GM12865 (cell line): ENCODE data around the gene AKAP7.

Source experiments
- DNase-seq: peaks from one replicate; pipeline ENCODE4 v3.0.0; 2010; ENCODE audit warnings: low read depth
- H3K4me3 ChIP-seq: 2 replicates; pipeline ENCODE4 v1.5.1; 2011; ENCODE audit warnings: mild to moderate bottlenecking, low read depth, low read length, control low read depth
- TF ChIP-seq, protein P1 (sequence below): IDR thresholded peaks from 2 replicates; pipeline ENCODE4 v1.5.1; 2011; ENCODE audit warnings: low read length, control low read depth, low read depth, inconsistent platforms; ENCODE audit not compliant: insufficient read depth; ENCODE audit errors: missing control alignments

Gene AKAP7

GRCh38 chr6:131132360-131132759 lies 2.9 kb upstream of the AKAP7 start:
- no peak overlapping the region for H3K4me3 ChIP-seq
- TF ChIP-seq, protein P1, sequence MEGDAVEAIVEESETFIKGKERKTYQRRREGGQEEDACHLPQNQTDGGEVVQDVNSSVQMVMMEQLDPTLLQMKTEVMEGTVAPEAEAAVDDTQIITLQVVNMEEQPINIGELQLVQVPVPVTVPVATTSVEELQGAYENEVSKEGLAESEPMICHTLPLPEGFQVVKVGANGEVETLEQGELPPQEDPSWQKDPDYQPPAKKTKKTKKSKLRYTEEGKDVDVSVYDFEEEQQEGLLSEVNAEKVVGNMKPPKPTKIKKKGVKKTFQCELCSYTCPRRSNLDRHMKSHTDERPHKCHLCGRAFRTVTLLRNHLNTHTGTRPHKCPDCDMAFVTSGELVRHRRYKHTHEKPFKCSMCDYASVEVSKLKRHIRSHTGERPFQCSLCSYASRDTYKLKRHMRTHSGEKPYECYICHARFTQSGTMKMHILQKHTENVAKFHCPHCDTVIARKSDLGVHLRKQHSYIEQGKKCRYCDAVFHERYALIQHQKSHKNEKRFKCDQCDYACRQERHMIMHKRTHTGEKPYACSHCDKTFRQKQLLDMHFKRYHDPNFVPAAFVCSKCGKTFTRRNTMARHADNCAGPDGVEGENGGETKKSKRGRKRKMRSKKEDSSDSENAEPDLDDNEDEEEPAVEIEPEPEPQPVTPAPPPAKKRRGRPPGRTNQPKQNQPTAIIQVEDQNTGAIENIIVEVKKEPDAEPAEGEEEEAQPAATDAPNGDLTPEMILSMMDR = no peak
- no peak for DNase-seq

DNA sequence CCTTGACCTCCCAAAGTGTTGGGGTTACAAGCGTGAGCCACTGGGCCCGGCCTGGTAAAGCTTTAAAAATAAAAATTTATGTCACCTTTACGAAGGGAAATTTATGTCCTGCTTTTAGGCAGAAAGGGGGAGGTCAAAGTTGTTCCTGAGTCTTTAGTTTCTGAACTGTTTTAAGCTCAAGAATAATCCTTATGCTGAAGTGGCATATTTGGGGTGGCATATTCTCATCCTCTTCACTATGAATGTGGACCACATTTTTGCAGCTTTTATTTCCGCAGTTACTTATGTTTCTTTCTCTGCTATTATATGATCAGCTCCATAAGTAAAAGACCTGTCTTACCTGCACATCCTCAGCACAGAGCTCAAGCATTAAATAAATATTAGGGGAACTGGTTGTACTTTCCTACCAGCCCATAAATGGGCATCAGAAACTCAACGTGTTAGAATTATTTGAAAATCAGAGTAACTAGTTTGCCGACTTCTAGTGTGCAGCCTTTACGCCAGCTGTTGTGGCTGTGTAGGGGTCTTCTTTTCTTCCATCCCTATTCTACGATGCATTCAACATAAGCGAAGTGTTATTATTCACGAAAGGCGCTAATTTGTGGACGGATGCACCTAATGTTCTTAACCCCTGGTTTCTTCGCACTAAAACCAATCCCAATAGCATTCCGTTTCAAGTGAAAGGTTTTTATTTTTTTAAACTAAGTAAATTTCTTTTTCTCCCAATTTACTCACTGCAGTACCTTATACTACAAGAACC lies 867 bp upstream of the AKAP7 start:
- DNase-seq = no peak
- H3K4me3 ChIP-seq = peak overlapping the region; percentile 62
- TF ChIP-seq, protein P1 = no peak

DNA sequence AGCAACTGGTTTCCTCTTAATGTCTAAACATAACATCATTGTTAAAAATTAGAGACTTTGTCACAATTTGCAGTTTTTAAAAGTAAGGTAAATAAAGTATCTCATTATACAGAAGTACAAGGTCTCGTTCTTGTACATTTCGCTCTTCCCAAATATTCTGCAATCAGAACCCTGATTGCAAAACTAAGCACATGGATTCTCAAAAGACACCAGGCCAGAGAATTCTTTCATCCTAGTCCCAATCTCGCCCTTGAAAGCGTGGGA lies 355 bp upstream of the AKAP7 start:
- peak overlapping the region; percentile 62 for H3K4me3 ChIP-seq
- no peak for DNase-seq
- TF ChIP-seq, protein P1 = no peak

- DNase-seq = no peak
- peak overlapping the region; percentile 73 for H3K4me3 ChIP-seq
- TF ChIP-seq, protein P1 = no peak
Observed at GRCh38 chr6:131136021-131136786, 937 bp downstream of the AKAP7 start.

- no peak overlapping the region for H3K4me3 ChIP-seq
- no peak for DNase-seq
- TF ChIP-seq, protein P1 = no peak
Observed at GRCh38 chr6:131139599-131139998, 4.3 kb downstream of the AKAP7 start.

- no peak for DNase-seq
- TF ChIP-seq, protein P1 = no peak
- H3K4me3 ChIP-seq = no peak overlapping the region
Observed at GRCh38 chr6:131143319-131143718, 8.1 kb downstream of the AKAP7 start.
